HG03135 (cell line): ENCODE measurements around the gene ANO7.

Experiments
- ATAC-seq: cut with Tn5 transposase; IDR thresholded peaks from one replicate; pipeline ENCODE4 v1.9.1; 2021; ENCODE audit warnings: mild to moderate bottlenecking, moderate library complexity; ENCODE audit not compliant: unreplicated experiment

The ANO7 gene

GRCh38 chr2:241157841-241158545 is 30.5 kb upstream of the ANO7 start:
- no peak for ATAC-seq

DNA sequence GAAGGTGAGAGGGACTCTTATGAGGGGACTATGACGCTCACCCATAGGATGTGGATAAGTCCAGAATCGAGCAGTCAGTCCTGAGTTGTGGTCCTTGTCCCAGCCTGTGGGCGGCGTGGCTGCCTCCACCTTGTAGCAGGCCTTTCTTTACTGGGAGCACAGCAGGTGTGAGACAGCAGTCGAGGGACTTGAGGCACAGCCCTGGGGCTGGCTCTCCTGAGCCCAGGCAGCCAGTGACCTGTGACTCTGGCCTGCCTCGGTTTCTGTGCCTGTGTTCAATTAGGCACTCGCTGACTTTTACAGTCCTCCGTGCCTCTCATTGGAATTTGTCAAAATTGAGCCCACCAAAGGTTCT is 30.0 kb upstream of the ANO7 start:
- no peak for ATAC-seq

- no peak for ATAC-seq
Observed at GRCh38 chr2:241159116-241159515, 29.4 kb upstream of the ANO7 start.

GRCh38 chr2:241160318-241160717 is 28.2 kb upstream of the ANO7 start:
- no peak for ATAC-seq

DNA sequence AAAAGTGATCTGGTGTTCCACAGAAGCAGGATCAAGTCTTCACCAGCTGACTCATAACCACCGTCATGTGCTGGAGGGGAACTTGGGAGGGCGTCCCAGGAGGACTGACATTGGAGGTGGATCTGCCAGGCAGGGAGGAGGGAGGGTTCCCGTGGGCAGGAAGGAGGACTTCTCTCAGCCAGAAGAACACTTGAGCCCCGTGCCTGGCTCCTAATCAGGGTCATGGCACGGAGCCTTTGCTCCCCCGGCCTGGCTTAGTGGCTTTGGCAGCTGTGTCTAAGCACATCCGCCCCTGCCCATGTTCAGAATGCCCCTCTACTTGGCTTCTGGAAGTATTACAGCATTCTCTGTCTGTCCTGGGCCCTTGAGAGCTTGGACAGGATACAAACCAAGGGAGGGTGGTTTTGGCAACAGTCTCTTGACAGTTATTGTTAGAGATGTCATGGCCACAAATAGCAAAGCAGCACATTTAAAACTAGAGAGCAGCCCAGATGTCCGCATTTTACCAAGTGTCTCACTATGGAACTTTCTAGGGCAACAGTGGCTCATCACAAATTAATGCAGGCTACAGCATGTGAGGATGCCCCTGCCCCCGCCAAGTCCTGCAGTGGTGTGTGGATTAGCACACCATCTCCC is 26.7 kb upstream of the ANO7 start:
- no peak for ATAC-seq

- ATAC-seq: no peak
Observed at GRCh38 chr2:241163601-241164118, 24.8 kb upstream of the ANO7 start.

- no peak for ATAC-seq
Observed at GRCh38 chr2:241168366-241168765, 20.1 kb upstream of the ANO7 start.

- ATAC-seq: no peak
Observed at GRCh38 chr2:241173557-241173956, 14.9 kb upstream of the ANO7 start.

DNA sequence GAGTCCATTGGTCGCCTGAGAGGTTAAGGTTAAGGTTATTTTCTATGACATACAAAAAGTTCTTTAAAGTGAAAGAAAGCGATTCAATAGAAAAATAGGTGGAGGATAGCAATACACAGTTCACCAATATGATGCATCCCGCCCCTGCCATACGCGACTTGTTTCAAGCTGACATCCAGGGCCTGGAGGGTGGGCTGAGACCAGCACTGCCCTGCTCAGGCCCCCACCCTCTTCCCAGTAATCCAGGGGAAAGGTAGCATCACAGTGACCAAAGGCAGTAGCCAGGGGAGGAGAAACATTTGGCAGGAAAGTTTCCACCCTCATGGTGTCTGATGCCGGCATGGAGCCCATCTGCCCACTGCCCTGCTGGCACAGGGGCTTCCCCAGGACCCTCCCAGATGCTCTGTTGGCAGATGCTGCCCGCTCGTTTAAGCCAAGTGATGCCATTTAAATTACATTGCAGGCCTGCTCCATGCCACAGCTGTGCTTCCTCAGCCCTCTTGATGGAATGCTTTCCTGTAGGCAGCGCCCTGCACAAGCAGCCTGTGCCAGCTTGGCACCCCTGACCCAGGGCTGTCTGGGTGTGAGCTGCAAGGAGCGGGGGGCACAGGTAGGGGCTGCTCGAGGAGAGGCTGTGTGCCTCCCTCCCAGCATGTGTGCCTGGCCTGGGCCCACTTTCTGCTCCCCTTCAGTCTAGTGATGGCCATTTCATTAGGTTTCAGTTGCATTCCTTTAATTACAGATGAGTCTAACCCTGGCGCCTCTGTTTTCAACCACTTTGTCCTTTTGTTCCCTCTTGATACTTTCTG is 10.7 kb upstream of the ANO7 start:
- ATAC-seq: no peak

DNA sequence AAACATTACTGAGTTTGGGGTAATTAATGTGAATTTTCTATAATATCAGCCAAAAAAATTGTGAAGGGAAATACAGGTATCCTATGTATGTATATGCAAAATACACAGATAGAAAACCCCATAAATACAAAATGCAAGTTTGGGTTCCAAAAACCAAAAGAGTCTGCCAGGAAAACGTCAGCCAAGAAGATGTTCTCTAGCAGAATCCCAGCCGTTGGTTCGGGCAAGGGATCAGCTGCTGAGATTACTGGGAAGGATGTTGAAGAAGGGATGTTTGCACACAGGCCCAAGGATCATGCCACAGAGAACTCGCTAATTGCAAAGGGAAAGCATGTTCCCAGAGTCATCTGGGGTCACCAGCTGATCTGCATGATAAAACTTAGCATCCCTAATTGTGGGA is 9.5 kb upstream of the ANO7 start:
- no peak for ATAC-seq

- ATAC-seq: no peak
Observed at GRCh38 chr2:241179899-241180298, 8.6 kb upstream of the ANO7 start.

GRCh38 chr2:241180495-241180894 is 8.0 kb upstream of the ANO7 start:
- ATAC-seq: no peak

- ATAC-seq: no peak
Observed at GRCh38 chr2:241182126-241182525, 6.4 kb upstream of the ANO7 start.

GRCh38 chr2:241182531-241183133 is 5.8 kb upstream of the ANO7 start:
- ATAC-seq: no peak

DNA sequence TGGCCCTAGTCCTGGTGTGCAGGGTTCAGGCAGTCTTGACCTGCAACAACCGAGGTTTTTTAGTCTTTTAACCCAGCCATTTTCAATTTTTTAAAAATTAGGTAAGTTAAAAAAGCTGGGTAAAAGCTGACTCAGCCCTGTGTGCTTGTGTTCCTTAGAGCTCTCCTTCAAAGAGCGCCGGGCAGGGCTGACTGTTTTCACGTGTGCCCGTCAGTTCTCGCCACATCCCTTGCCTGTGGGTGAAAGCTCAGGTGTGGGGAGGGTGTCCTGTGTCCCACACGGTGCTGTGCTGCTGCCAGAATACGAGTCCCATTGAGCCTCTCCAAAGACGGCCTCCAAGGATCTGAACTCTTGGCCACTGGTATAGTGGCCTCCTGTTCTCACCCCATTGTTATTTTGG is 5.3 kb upstream of the ANO7 start:
- ATAC-seq: no peak

- ATAC-seq: no peak
Observed at GRCh38 chr2:241184901-241185300, 3.6 kb upstream of the ANO7 start.

DNA sequence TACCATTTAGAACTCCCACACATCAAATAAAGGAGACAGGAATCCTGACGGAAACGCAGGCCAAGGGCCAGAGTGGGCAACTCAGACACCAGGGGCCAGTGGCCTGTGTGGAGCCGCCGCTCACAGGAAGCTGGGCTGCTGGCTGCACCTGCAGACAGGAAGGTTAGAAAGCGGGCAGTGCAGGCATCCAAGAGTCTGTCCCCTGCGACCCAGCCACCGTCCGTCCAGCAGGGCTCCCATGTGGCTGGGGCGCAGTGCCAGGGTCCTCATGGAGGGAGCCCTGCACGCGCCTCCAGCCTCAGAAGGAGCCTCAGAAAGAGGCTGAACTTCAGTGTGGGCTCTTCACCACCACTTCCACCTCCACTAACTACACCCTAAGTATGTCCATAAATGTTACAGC is 2.5 kb upstream of the ANO7 start:
- no peak for ATAC-seq

DNA sequence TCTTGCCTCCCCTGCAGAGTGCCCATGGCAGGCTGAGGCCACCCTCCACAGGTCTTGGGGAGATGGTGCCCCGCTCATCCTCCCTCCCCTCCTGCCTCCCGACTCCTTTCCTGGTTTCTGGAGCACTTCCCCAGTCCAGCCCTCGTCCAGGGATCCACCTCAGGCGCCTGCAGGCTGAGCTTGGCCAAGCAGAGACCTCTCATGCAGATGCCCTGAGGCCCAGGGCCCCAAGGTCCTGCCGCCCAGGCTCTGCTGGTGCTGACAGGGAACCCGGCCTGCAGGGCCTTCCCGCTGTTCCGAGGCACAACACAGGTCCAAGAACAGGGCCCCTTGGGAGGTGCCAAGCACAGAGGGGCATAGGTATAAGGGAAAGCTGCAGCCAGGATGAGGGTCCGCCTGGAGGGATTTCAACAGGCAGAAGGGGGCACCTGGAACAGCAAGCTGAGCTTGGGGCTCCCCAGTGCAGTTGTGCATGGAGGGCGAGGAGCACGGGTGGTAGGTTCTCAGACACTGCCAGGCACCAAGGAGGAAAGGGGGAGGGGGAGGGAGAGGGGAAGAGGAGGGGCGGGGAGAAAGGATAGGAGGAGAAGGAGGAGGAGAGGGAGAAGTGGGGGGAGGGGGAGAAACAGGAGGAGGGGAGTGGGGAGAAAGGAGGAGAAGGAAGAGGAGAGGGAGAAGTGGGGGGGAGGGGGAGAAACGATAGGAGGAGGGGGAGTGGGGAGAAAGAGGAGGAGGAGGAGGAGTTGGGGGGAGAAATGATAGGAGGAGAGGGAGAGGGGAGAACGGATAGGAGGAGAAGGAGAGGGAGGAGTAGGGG is 1.2 kb upstream of the ANO7 start:
- ATAC-seq: no peak

GRCh38 chr2:241187918-241188234 is 601 bp upstream of the ANO7 start:
- ATAC-seq: no peak

DNA sequence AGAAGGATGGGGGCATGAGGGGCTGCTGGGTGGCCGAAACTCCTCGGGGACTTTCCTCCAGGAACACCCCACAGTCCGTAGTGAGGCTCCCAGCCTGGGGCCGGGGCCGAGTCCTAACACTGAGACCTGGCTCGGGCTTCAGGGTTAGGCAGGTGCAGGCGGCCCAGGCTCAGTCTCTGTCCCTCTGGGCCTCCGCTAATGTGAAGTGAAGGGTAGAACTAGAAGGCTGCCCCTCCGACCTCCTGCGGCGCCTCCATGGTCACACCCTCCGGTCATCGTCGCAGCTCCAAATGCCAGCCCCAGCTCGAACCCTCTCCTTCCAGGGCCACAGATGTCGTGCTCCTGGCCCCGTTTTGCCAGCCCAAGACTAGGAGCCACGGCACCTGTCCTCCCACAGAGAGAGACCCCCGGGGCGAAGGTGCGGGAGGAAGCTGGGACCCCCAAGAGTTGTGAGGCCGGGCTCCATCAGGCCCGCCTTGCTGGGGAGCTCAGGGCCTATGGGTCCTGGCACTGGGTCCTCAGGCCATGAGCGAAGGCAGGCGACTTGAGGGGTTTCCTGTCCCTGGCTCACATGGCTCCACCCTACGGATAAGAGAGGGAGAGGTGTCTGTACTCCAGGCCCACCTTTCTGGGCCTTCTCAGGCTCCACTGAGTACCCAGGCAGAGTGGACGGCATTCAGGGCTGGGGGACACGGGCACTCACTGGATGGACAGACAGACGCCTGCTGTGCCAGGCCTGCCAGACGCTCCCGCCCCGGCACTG is 797 bp downstream of the ANO7 start:
- no peak for ATAC-seq
